ENCODE data around the gene L1TD1. TPM values are rescaled to one million over a fixed set of nuclear protein-coding genes. Genes with fewer than 3 reads are reported as not detected.

L1TD1 gene
- total RNA-seq, 1 experiment from 2014 or later: 0.18 TPM

- no peak for ATAC-seq
- TF ChIP-seq POLR2AphosphoS5 (IDR thresholded peaks at IDR 0.05; ENCODE audit: low read depth, low read length) (no peak), SIN3A (IDR thresholded peaks at IDR 0.05; ENCODE audit: borderline replicate concordance, insufficient read depth, low read depth, low read length) (no peak), TCF7L2 (IDR thresholded peaks at IDR 0.05; ENCODE audit: low read depth, low read length) (no peak), CTCF (IDR thresholded peaks at IDR 0.05) (no peak), REST (IDR thresholded peaks at IDR 0.05; ENCODE audit: insufficient read depth in 1 of 2, low read depth in 2 of 2, low read length in 1 of 2) (no peak)
- no peaks in the 10 kb centered on the region for H3K36me3 ChIP-seq (ENCODE audit: control insufficient read depth, insufficient read depth, low read length)
- H3K4me1 ChIP-seq (ENCODE audit: control insufficient read depth, insufficient read depth, low read length): no peaks in the 10 kb centered on the region
- no peak overlapping the region for H3K27ac ChIP-seq (ENCODE audit: low read length)
- BruUV-seq (replicated peaks): no TSS peak
- intact Hi-C loops (cut with micrococcal nuclease; ENCODE audit: unreplicated experiment): no loop called here
- in situ Hi-C loops (cut with HindIII; ENCODE audit: low pct_unique_long_range_greater_than_20kb, low sequenced_read_pairs): no loop called here
- no peak overlapping the region for H3K4me3 ChIP-seq (ENCODE audit: low read depth in 2 of 2, low read length in 2 of 2)
- DNase-seq (ENCODE audit: low read depth, low spot score): no peak
- POLR2A ChIA-PET: no interaction called here
- CTCF ChIA-PET: no interaction called here
- peaks cover 12% of the 10 kb centered on the region for H3K9me3 ChIP-seq (ENCODE audit: control insufficient read depth, insufficient read depth, low read depth, low read length)
- H3K27me3 ChIP-seq (ENCODE audit: control insufficient read depth, insufficient read depth, low read length): no peaks in the 10 kb centered on the region
Observed at GRCh38 chr1:62208087-62208486, 13.4 kb downstream of the L1TD1 start.

- Histone ChIP-seq H3K27me3 (ENCODE audit: control insufficient read depth, insufficient read depth, low read length) (no peaks in the 10 kb centered on the region), H3K9me3 (ENCODE audit: control insufficient read depth, insufficient read depth, low read depth, low read length) (peaks cover 12% of the 10 kb centered on the region), H3K36me3 (ENCODE audit: control insufficient read depth, insufficient read depth, low read length) (no peaks in the 10 kb centered on the region), H3K4me1 (ENCODE audit: control insufficient read depth, insufficient read depth, low read length) (no peaks in the 10 kb centered on the region), H3K27ac (ENCODE audit: low read length) (no peak overlapping the region), H3K4me3 (ENCODE audit: low read depth in 2 of 2, low read length in 2 of 2) (no peak overlapping the region)
- DNase-seq (ENCODE audit: low read depth, low spot score) (no peak), ATAC-seq (no peak)
- ChIA-PET POLR2A (no interaction called here), CTCF (no interaction called here)
- intact Hi-C loops (cut with micrococcal nuclease; ENCODE audit: unreplicated experiment): no loop called here
- TF ChIP-seq SIN3A (IDR thresholded peaks at IDR 0.05; ENCODE audit: borderline replicate concordance, insufficient read depth, low read depth, low read length): no peak
- no peak for TF ChIP-seq CTCF (IDR thresholded peaks at IDR 0.05)
- TF ChIP-seq REST (IDR thresholded peaks at IDR 0.05; ENCODE audit: insufficient read depth in 1 of 2, low read depth in 2 of 2, low read length in 1 of 2): no peak
- TF ChIP-seq POLR2AphosphoS5 (IDR thresholded peaks at IDR 0.05; ENCODE audit: low read depth, low read length): no peak
- TF ChIP-seq TCF7L2 (IDR thresholded peaks at IDR 0.05; ENCODE audit: low read depth, low read length): no peak
- no TSS peak for BruUV-seq (replicated peaks)
- in situ Hi-C loops (cut with HindIII; ENCODE audit: low pct_unique_long_range_greater_than_20kb, low sequenced_read_pairs): no loop called here
Observed at GRCh38 chr1:62208970-62209369, 14.3 kb downstream of the L1TD1 start.

Data from Panc1 (cell line).